PFSK-1 (cell line): ENCODE measurements around the gene MS4A18.

Source experiments
- FOXP2 ChIP-seq: optimal IDR thresholded peaks from 2 replicates; pipeline ENCODE3; 2011; ENCODE audit warnings: borderline replicate concordance, control low read depth, inconsistent platforms; ENCODE audit not compliant: insufficient read depth; ENCODE audit errors: extremely low read length, extremely low read depth
- POLR2AphosphoS5 ChIP-seq: IDR thresholded peaks from 2 replicates; pipeline ENCODE4 v1.6.1; 2012; ENCODE audit warnings: low read depth, mild to moderate bottlenecking, control low read depth, low read length, moderate library complexity
- SIN3A ChIP-seq: IDR thresholded peaks from 2 replicates; pipeline ENCODE4 v1.6.1; 2012; ENCODE audit warnings: mild to moderate bottlenecking, low read length, moderate library complexity, borderline replicate concordance; ENCODE audit not compliant: insufficient read depth
- TAF1 ChIP-seq: IDR thresholded peaks from 2 replicates; pipeline ENCODE4 v1.6.1; 2012; ENCODE audit warnings: low read length, control low read depth, borderline replicate concordance; ENCODE audit not compliant: insufficient read depth
- TF ChIP-seq, protein P1 (sequence below), 2 experiments: IDR thresholded peaks; 2 replicates each; pipeline versions ENCODE4 v1.6.1 to v1.8.0; 2011 to 2012; ENCODE audit warnings: low read depth in 2 of 2, low read length in 2 of 2, control low read depth in 1 of 2, inconsistent platforms in 1 of 2, mild to moderate bottlenecking in 1 of 2, moderate library complexity in 1 of 2; ENCODE audit not compliant: insufficient read depth in 1 of 2

MS4A18 gene

DNA sequence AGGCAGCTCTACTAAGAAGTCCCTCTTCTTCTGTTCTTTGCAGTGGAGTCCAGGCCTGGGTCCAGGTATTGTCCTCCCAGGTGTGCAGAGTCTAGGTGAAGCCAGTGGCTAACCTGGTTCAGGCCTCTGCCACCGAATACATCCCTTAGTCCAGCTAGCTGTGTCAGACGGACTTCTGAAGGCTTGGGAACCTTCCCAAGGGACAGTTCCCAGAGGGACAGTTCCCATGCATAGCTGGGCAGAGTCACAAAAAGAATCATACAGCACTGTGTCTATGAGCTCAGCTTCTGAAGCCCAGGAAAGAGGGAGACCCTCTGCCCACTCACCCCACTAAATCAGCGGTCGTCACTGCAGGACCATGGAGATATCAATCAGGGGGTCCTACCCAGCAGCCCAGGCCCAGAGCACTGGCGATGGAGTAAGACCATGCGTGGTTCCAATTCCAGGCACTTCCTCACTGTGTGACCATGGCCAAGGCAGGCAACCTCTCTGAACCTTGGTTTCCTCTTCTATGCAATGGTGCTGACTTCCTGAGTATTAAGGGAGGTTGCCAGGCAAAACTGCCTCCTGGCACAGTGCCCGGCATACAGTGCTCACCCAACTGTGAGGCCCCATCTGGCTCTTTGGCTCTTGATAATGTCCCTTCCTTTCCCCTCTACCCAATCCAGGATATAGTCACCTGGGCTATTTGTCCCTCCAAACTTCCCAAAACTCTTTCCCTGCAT, 64.0 kb downstream of the MS4A18 start:
- TF ChIP-seq, protein P1, sequence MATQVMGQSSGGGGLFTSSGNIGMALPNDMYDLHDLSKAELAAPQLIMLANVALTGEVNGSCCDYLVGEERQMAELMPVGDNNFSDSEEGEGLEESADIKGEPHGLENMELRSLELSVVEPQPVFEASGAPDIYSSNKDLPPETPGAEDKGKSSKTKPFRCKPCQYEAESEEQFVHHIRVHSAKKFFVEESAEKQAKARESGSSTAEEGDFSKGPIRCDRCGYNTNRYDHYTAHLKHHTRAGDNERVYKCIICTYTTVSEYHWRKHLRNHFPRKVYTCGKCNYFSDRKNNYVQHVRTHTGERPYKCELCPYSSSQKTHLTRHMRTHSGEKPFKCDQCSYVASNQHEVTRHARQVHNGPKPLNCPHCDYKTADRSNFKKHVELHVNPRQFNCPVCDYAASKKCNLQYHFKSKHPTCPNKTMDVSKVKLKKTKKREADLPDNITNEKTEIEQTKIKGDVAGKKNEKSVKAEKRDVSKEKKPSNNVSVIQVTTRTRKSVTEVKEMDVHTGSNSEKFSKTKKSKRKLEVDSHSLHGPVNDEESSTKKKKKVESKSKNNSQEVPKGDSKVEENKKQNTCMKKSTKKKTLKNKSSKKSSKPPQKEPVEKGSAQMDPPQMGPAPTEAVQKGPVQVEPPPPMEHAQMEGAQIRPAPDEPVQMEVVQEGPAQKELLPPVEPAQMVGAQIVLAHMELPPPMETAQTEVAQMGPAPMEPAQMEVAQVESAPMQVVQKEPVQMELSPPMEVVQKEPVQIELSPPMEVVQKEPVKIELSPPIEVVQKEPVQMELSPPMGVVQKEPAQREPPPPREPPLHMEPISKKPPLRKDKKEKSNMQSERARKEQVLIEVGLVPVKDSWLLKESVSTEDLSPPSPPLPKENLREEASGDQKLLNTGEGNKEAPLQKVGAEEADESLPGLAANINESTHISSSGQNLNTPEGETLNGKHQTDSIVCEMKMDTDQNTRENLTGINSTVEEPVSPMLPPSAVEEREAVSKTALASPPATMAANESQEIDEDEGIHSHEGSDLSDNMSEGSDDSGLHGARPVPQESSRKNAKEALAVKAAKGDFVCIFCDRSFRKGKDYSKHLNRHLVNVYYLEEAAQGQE (IDR thresholded peaks at IDR 0.05; ENCODE audit: insufficient read depth in 1 of 2, low read depth in 2 of 2, low read length in 2 of 2): no peak
- no peak for TF ChIP-seq POLR2AphosphoS5
- no peak for TF ChIP-seq TAF1
- TF ChIP-seq FOXP2: no peak
- no peak for TF ChIP-seq SIN3A

DNA sequence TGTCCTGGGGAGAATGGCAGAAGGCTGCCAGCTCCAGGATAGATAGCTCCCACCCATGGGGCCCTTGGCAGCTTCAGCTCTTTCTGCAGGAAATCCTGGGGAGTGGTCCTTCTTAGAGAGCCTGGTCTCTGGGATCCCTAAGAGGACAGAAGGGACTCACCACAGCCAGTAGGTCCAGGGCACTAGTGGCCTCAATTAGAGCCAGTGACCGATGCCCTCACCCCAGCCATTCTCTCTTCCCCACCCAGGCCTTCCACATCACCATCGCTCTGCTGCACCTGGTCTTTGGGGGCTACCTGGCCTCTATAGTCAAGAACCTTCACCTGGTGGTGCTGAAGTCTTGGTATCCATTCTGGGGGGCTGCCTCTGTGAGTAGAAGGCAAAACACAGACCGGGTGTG, 66.2 kb downstream of the MS4A18 start:
- no peak for TF ChIP-seq SIN3A
- TF ChIP-seq, protein P1 (IDR thresholded peaks at IDR 0.05; ENCODE audit: insufficient read depth in 1 of 2, low read depth in 2 of 2, low read length in 2 of 2): no peak
- TF ChIP-seq TAF1: no peak
- no peak for TF ChIP-seq POLR2AphosphoS5
- TF ChIP-seq FOXP2: no peak

DNA sequence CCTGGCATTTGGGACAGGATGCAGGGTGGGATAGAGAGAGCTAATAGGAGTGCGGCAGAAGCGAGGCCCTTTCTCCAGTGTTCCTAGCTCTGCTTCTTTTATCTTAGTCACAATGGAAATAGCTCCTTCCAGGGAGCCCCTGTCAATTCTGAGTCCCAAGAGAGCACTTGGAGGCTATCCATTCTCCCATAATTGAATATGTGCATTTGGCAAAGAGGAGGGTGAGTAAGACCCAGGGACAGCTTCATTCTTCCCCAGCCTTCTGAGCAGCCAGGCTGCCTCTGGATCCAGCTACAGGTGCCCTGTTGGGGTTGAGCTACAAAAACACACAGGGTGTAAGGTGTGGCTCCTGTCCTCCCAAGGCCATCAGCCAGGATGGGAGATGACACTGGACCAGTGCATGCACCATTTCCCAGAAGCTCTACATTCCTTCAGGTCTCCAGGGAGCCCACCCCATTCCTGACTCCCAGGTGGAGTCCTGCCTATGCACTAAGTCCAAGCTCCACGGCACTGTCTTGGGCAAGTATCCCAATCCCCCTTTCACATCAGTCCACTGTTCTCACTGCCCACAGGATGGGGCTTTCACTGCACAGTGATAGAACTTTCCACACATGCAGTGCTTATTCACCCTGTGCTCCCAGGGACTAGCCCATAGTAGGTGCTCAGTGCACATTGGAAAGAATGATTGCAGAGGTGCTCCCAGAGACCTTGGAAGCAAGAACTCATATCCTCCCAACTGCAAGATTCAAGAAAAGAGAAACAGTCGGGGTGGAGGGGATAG, 66.8 kb downstream of the MS4A18 start:
- TF ChIP-seq POLR2AphosphoS5: no peak
- TF ChIP-seq FOXP2: no peak
- no peak for TF ChIP-seq TAF1
- TF ChIP-seq, protein P1 (IDR thresholded peaks at IDR 0.05; ENCODE audit: insufficient read depth in 1 of 2, low read depth in 2 of 2, low read length in 2 of 2): no peak
- TF ChIP-seq SIN3A: no peak

DNA sequence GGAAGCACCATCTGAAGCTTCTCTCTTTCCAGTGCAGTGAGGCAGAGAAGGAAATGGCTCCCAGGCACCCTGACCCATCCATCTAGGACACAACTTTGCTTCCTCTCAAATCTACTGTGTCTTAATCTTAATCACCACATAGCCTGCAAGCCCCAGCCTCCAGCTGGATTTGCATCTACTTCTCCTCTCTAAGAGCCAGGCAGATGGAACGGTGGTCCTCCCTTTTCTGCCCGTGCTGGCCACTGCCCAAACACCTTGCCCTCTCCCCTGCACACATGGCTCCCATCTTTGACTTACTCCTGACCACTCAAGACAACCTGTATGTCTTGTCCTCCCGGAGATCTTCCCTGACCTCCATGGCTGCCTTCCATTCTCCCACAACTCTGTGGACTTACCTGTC, 68.0 kb downstream of the MS4A18 start:
- TF ChIP-seq POLR2AphosphoS5: no peak
- no peak for TF ChIP-seq SIN3A
- TF ChIP-seq, protein P1 (IDR thresholded peaks at IDR 0.05; ENCODE audit: insufficient read depth in 1 of 2, low read depth in 2 of 2, low read length in 2 of 2): no peak
- TF ChIP-seq TAF1: no peak
- no peak for TF ChIP-seq FOXP2
